ENCODE measurements around the gene INO80C.

Gene INO80C

DNA sequence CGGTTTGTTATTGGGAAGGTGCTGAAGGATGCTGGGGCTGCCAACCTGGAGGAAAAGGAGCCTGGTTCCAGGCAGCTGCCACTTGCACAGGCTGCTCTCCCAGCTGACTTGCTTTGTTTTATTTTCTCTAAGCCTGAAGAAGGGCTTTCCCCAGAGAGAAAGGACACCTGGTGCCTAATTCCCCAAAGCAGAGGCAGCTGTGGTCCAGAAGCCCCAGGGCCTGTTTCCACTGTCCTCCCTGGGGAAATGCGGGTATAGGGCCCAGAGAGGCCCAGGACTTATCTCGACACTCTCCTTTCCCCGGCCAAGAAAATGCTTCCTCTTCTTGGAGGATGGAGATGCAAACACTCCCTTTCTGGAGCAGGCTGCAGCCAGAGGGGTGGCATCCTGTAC, 30.1 kb downstream of the INO80C start:
- Histone ChIP-seq H3K36me3 (ENCODE audit: insufficient read depth, low read length) (no peaks in the 10 kb centered on the region; the same call in 1 of the 2 replicates), H3K9me3 (ENCODE audit: low read length) (no peaks in the 10 kb centered on the region), H3K27ac (ENCODE audit: low read depth, low read length, poor library complexity, severe bottlenecking) (no peak overlapping the region), H3K4me3 (ENCODE audit: low read depth, low read length, poor library complexity, severe bottlenecking) (no peak overlapping the region), H3K9me2 (ENCODE audit: low read depth, low read length) (no peaks in the 10 kb centered on the region), H2AFZ (ENCODE audit: low read length) (no peak overlapping the region), H3K4me2 (ENCODE audit: low read length) (no peak overlapping the region), H3K79me2 (ENCODE audit: insufficient read depth, low read length) (no peaks in the 10 kb centered on the region), H3K4me1 (ENCODE audit: insufficient read depth, low read length, severe bottlenecking) (peaks cover 10% of the 10 kb centered on the region), H3K9ac (ENCODE audit: low read length) (no peak overlapping the region), H3K27me3 (ENCODE audit: insufficient read depth, low read length) (no peaks in the 10 kb centered on the region), H3F3A (ENCODE audit: insufficient read depth, low read length) (no peaks in the 10 kb centered on the region), H4K20me1 (ENCODE audit: insufficient read depth, low read length) (no peaks in the 10 kb centered on the region)
- no peak for TF ChIP-seq EZH2 (IDR thresholded peaks at IDR 0.05; ENCODE audit: borderline replicate concordance, low read length)
- TF ChIP-seq, protein P1, sequence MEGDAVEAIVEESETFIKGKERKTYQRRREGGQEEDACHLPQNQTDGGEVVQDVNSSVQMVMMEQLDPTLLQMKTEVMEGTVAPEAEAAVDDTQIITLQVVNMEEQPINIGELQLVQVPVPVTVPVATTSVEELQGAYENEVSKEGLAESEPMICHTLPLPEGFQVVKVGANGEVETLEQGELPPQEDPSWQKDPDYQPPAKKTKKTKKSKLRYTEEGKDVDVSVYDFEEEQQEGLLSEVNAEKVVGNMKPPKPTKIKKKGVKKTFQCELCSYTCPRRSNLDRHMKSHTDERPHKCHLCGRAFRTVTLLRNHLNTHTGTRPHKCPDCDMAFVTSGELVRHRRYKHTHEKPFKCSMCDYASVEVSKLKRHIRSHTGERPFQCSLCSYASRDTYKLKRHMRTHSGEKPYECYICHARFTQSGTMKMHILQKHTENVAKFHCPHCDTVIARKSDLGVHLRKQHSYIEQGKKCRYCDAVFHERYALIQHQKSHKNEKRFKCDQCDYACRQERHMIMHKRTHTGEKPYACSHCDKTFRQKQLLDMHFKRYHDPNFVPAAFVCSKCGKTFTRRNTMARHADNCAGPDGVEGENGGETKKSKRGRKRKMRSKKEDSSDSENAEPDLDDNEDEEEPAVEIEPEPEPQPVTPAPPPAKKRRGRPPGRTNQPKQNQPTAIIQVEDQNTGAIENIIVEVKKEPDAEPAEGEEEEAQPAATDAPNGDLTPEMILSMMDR (IDR thresholded peaks at IDR 0.05; ENCODE audit: low read length), result no peak

DNA sequence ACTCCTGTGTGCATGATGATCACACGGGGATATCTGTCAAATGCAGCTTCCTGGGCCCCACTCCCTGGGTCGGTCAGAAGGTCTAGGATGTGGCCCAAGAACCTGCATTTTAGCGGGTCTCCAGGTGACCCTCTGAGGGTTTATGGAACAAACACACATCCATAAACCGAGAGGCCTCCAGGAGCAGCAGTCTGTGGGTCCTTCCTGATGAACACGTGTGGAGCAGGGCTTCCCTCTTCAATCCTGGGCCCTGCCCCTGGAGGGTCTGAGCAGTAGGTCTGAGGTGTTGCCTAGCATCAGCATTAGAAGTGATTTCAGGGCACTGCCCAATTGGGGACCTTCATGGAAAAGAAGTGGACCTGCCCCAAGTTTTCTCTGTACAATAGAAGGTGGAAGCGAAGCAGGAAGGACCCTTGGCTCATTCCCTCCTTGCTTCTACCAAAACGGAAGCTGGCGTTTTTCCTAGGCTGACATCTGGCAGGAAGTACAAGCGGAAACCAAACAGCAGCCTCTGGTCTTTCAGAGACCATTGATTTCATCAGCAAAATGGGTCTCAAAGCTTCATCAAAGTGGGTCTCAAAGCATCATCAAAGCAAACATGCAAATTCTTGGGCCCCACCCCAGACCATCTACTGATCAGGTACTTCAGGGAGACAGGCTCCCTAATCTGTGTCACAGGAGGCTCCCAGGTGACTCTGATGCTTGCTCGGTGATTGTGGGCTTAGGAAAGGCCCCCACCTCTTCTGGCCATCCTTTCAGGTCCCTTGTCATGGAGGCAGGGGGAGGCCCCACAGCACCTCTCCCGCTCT, 30.7 kb downstream of the INO80C start:
- H3K27ac ChIP-seq (ENCODE audit: low read depth, low read length, poor library complexity, severe bottlenecking), result no peak overlapping the region
- H3K79me2 ChIP-seq (ENCODE audit: insufficient read depth, low read length), result no peaks in the 10 kb centered on the region
- H4K20me1 ChIP-seq (ENCODE audit: insufficient read depth, low read length), result no peaks in the 10 kb centered on the region
- H3K9me2 ChIP-seq (ENCODE audit: low read depth, low read length), result no peaks in the 10 kb centered on the region
- H3K4me3 ChIP-seq (ENCODE audit: low read depth, low read length, poor library complexity, severe bottlenecking), result no peak overlapping the region
- H3K4me2 ChIP-seq (ENCODE audit: low read length), result no peak overlapping the region
- no peaks in the 10 kb centered on the region for H3K9me3 ChIP-seq (ENCODE audit: low read length)
- no peak overlapping the region for H3K9ac ChIP-seq (ENCODE audit: low read length)
- H3K27me3 ChIP-seq (ENCODE audit: insufficient read depth, low read length), result no peaks in the 10 kb centered on the region
- no peaks in the 10 kb centered on the region; the same call in 1 of the 2 replicates for H3K36me3 ChIP-seq (ENCODE audit: insufficient read depth, low read length)
- no peak overlapping the region for H2AFZ ChIP-seq (ENCODE audit: low read length)
- peaks cover 10% of the 10 kb centered on the region for H3K4me1 ChIP-seq (ENCODE audit: insufficient read depth, low read length, severe bottlenecking)
- TF ChIP-seq, protein P1 (IDR thresholded peaks at IDR 0.05; ENCODE audit: low read length), result no peak
- no peak for TF ChIP-seq EZH2 (IDR thresholded peaks at IDR 0.05; ENCODE audit: borderline replicate concordance, low read length)
- no peaks in the 10 kb centered on the region for H3F3A ChIP-seq (ENCODE audit: insufficient read depth, low read length)

DNA sequence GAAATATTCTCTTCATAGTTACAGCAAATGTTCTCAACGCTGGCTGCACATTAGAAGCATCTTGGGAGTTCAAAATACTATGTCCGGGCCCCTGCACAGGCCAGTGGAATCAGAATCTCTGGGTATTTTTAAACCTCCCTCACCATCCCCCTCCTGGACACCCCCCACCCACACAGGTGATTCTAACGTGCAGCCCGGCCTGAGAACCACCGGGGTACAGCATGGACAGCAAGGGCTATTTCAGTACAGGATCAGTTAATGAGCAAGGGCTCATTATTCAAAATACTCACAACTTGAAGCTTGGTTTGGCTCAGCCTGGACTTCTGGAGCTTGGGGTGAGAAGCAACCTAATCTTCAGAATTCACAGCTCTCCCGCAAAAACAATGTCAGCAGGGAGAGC, 31.4 kb downstream of the INO80C start:
- Histone ChIP-seq H3K9ac (ENCODE audit: low read length) (no peak overlapping the region), H3K4me3 (ENCODE audit: low read depth, low read length, poor library complexity, severe bottlenecking) (no peak overlapping the region)
- TF ChIP-seq EZH2 (IDR thresholded peaks at IDR 0.05; ENCODE audit: borderline replicate concordance, low read length), result no peak
- TF ChIP-seq, protein P1 (IDR thresholded peaks at IDR 0.05; ENCODE audit: low read length), result no peak

More for the DNA sequence above, 31.4 kb downstream of the INO80C start:
- no peaks in the 10 kb centered on the region for H3K9me3 ChIP-seq (ENCODE audit: low read length)
- no peaks in the 10 kb centered on the region for H3K27me3 ChIP-seq (ENCODE audit: insufficient read depth, low read length)
- no peaks in the 10 kb centered on the region for H3K9me2 ChIP-seq (ENCODE audit: low read depth, low read length)
- no peaks in the 10 kb centered on the region; the same call in 1 of the 2 replicates for H3K36me3 ChIP-seq (ENCODE audit: insufficient read depth, low read length)
- H2AFZ ChIP-seq (ENCODE audit: low read length), result no peak overlapping the region
- H3K79me2 ChIP-seq (ENCODE audit: insufficient read depth, low read length), result no peaks in the 10 kb centered on the region
- peaks cover 10% of the 10 kb centered on the region for H3K4me1 ChIP-seq (ENCODE audit: insufficient read depth, low read length, severe bottlenecking)
- no peak overlapping the region for H3K4me2 ChIP-seq (ENCODE audit: low read length)
- H4K20me1 ChIP-seq (ENCODE audit: insufficient read depth, low read length), result no peaks in the 10 kb centered on the region
- no peak overlapping the region for H3K27ac ChIP-seq (ENCODE audit: low read depth, low read length, poor library complexity, severe bottlenecking)
- H3F3A ChIP-seq (ENCODE audit: insufficient read depth, low read length), result no peaks in the 10 kb centered on the region
